ENCODE measurements around the gene BTLA. TPM values are rescaled to one million over a fixed set of nuclear protein-coding genes. Genes with fewer than 3 reads are reported as not detected.
"Not testable (repeated sequence)": the region's sequence is repeated elsewhere in the genome, so short reads cannot be mapped to it uniquely, and the experiment has no call there.

BTLA gene
- total RNA-seq, 1 donor, result not detected

DNA sequence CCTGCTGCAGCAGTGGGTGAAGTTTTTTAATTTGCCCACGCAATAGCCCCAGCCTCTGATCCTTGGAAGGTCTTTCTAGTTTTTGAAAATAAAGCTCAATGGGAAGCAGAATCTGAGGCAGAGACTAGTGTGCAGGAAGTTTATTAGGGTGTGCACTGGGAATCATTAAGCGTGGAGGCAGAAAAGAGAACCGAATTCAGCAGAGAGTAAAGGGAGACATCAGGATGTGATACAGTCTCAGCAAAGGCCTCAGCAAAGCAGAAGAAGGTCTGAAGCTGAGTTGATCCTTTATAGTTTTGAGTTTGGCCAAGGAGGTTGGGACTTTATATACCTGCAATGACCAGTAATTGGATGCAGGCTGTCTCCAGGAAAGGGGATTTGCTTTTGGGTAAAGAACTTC lies 4.9 kb upstream of the BTLA start:
- no peak overlapping the region for H3K4me3 ChIP-seq (ENCODE audit: low read depth, low read length)
- TF ChIP-seq, protein P1, sequence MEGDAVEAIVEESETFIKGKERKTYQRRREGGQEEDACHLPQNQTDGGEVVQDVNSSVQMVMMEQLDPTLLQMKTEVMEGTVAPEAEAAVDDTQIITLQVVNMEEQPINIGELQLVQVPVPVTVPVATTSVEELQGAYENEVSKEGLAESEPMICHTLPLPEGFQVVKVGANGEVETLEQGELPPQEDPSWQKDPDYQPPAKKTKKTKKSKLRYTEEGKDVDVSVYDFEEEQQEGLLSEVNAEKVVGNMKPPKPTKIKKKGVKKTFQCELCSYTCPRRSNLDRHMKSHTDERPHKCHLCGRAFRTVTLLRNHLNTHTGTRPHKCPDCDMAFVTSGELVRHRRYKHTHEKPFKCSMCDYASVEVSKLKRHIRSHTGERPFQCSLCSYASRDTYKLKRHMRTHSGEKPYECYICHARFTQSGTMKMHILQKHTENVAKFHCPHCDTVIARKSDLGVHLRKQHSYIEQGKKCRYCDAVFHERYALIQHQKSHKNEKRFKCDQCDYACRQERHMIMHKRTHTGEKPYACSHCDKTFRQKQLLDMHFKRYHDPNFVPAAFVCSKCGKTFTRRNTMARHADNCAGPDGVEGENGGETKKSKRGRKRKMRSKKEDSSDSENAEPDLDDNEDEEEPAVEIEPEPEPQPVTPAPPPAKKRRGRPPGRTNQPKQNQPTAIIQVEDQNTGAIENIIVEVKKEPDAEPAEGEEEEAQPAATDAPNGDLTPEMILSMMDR (IDR thresholded peaks at IDR 0.05; ENCODE audit: insufficient read depth, low read depth, low read length), result no peak
- DNase-seq (ENCODE audit: low read depth), result no peak

DNA sequence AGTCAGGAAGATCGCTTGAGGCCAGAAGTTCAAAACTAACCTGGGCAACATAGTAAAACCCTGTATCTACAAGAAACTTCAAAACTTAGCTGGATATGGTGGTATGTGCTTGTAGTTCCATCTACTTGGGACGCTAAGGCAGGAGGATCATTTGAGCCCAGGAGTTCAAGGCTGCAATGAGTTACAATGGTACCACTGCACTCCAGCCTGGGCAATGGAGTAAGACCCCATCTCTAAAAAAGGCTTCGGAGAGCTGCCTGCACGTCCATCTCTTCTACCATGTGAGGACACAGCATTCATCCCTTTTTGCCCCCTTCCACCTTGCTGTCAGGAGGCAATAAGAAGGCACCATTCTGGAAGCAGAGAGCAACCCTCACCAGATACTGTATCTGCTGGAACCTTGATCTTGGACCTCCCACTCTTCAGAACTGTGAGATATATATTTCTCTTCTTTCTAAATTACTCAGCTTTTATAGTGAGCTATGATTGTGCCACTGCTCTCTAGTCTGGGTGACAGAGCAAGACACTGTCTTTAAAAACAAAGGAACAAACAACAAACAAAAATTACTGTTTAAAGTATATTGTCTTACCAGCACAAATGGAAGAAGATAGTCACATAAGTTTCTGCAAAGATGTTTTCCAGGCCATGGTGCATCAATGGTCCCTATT lies 4.2 kb upstream of the BTLA start:
- DNase-seq (ENCODE audit: low read depth), result no peak
- TF ChIP-seq, protein P1 (IDR thresholded peaks at IDR 0.05; ENCODE audit: insufficient read depth, low read depth, low read length), result no peak
- no peak overlapping the region for H3K4me3 ChIP-seq (ENCODE audit: low read depth, low read length)

DNA sequence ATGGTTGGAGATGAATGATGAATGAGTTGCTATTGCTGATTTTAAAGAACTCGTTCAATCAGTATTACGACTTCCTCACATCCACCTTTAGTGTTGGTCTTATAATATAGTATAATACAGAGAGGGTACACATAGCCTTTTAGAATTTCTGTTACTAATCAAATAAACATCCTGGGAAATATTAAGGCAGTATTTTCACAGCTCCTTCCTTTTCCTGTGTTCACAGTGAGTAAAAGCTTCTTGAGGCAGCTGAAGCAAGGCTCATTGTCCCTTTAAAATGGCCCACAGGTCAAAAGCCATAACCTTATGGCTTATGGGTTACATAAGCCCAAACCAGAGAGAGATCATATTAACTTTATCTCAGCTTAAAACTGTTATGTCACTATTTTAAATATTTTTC lies 1.3 kb upstream of the BTLA start:
- no peak overlapping the region for H3K4me3 ChIP-seq (ENCODE audit: low read depth, low read length)
- TF ChIP-seq, protein P1 (IDR thresholded peaks at IDR 0.05; ENCODE audit: insufficient read depth, low read depth, low read length), result no peak
- no peak for DNase-seq (ENCODE audit: low read depth)

DNA sequence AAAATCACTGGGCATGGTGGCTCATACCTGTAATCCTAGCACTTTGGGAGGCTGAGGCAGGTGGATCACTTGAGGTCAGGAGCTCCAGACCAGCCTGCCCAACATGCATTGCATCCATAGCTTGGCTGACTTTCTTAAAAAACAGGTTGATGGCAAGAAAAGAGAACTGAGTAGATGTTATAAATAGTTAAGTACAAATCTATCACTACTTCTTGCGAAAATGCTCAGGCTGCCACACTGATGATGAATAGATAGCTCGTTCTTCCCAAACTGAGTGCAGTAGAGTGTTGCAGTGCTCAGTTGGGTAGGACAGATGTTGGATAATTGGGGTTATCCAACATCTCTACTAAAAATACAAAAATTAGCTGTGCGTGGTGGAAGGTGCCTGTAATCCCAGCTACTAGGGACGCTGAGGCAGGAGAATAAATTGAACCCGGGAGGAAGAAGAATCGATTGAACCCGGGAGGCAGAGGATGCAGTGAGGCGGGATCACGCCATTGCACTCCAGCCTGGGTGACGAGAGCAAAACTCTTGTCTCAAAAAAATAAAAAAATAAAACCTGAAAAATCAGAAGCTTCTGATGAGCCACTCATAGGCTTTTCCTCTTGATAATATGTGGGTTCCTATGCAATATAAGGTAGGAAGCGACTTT lies 1.2 kb downstream of the BTLA start:
- no peak overlapping the region for H3K4me3 ChIP-seq (ENCODE audit: low read depth, low read length)
- DNase-seq (ENCODE audit: low read depth), result no peak
- TF ChIP-seq, protein P1 (IDR thresholded peaks at IDR 0.05; ENCODE audit: insufficient read depth, low read depth, low read length), result no peak

DNA sequence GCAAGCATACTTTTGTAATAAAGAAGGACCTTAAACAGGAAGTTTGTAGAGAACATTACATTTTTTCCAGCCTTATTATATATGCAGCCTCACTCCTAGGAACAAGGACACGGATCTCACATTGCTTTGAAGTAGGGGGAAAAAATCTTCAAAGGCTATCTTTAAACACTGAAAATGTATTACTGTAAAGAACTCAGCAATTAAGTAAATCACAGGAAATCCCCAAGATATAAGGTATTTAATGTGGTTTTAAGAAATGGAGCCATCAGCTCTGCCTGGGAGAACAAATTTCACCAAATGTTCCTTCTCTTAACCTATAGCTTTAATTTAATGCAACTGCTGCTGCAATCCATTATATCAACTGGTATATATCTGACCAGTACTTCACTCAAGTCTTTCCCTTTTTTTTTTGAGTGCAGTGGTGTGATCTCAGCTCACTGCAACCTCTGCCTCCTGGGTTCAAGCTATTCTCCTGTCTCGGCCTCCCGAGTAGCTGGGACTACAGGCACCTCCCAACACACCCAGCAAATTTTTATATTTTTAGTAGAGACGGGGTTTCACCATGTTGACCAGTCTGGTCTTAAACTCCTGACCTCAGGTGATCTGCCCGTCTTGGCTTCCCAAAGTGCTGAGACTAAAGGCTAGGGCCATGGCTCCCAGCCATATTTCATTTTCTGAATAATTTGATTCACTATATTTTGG lies 2.8 kb downstream of the BTLA start:
- no peak overlapping the region for H3K4me3 ChIP-seq (ENCODE audit: low read depth, low read length)
- no peak for DNase-seq (ENCODE audit: low read depth)
- TF ChIP-seq, protein P1 (IDR thresholded peaks at IDR 0.05; ENCODE audit: insufficient read depth, low read depth, low read length), result no peak

DNA sequence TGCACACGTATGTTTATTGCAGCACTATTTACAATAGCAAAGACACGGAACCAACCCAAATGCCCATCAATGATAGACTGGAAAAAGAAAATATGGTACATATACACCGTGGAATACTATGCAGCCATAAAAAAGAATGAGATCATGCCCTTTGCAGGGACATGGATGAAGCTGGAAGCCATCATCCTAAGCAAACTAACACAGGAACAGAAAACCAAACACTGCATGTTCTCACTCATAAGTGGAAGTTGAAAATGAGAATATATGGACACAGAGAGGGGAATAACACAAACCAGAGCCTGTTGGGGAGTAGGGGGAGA lies 4.9 kb downstream of the BTLA start:
- not testable (repeated sequence) for DNase-seq (ENCODE audit: low read depth); H3K4me3 ChIP-seq (ENCODE audit: low read depth, low read length)

DNA sequence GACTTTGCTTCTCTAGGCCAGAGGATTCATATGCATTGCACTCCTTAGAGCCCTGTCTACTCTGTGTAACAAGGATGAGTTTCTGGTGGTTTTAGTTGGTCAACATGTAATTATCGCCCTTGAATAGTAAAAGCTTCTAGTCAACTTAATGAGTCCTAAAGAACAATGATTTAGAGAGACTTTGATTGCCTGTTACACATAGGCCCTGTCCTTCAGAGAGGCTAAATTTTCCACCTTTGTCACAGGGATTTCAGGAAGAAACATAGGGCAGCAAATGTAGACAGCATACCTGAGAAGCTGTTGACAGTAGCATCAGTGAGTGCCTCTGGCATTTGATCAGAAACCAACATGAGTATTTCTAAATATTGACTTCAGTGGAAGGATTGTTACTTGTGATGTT lies 7.1 kb downstream of the BTLA start:
- DNase-seq (ENCODE audit: low read depth), result no peak
- TF ChIP-seq, protein P1 (IDR thresholded peaks at IDR 0.05; ENCODE audit: insufficient read depth, low read depth, low read length), result no peak
- no peak overlapping the region for H3K4me3 ChIP-seq (ENCODE audit: low read depth, low read length)
